OCI-LY3 (cell line): ENCODE data around the gene CASP14.
"Not testable (repeated sequence)": the region's sequence is repeated elsewhere in the genome, so short reads cannot be mapped to it uniquely, and the experiment has no call there.

Experiments
- H2AFZ ChIP-seq: fragments of 200-600, 300-600 bp; shearing (Covaris generic); 2 replicates; pipeline ENCODE4 v1.6.0; 2014; ENCODE audit warnings: antibody characterized with exemption, low read depth, low read length
- H3K27ac ChIP-seq: fragments of 200-600, 300-600 bp; sonication (generic); 2 replicates; pipeline ENCODE4 v1.5.1; 2014; ENCODE audit warnings: mild to moderate bottlenecking, low read length, moderate library complexity, mixed read lengths
- H3K27me3 ChIP-seq: fragments of 200-600, 300-600 bp; sonication (generic); 2 replicates; pipeline ENCODE4 v1.6.1; 2014; ENCODE audit warnings: low read depth, low read length, mixed read lengths
- H3K36me3 ChIP-seq: fragments of 200-600, 300-600 bp; sonication (generic); replicated peaks from 2 replicates; pipeline ENCODE3; 2014; ENCODE audit warnings: low read depth, low read length, mixed read lengths
- H3K4me1 ChIP-seq: fragments of 300-600, 200-600 bp; sonication (generic); 2 replicates; pipeline ENCODE4 v1.6.1; 2014; ENCODE audit warnings: low read length, mixed read lengths
- H3K4me2 ChIP-seq: fragments of 200-600, 300-600 bp; sonication (generic); 2 replicates; pipeline ENCODE4 v1.6.1; 2014; ENCODE audit warnings: low read length, mixed read lengths
- H3K4me3 ChIP-seq: fragments of 300-600, 200-600 bp; sonication (generic); 2 replicates; pipeline ENCODE4 v1.5.1; 2014; ENCODE audit warnings: antibody characterized with exemption, mild to moderate bottlenecking, low read length, moderate library complexity
- H3K79me2 ChIP-seq: fragments of 300-600, 200-600 bp; shearing (Covaris generic); 2 replicates; pipeline ENCODE4 v1.6.1; 2014; ENCODE audit warnings: mild to moderate bottlenecking, low read length, mixed read lengths
- H3K9ac ChIP-seq: fragments of 300-600, 200-600 bp; shearing (Covaris generic); 2 replicates; pipeline ENCODE4 v1.6.0; 2014; ENCODE audit warnings: mild to moderate bottlenecking, low read length, moderate library complexity
- H3K9me3 ChIP-seq: fragments of 200-600, 300-600 bp; shearing (Covaris generic); 2 replicates; pipeline ENCODE4 v1.6.1; 2014; ENCODE audit warnings: low read length, mixed read lengths; ENCODE audit not compliant: insufficient read depth
- H4K20me1 ChIP-seq: fragments of 200-600, 300-600 bp; sonication (generic); 2 replicates; pipeline ENCODE4 v1.6.1; 2016; ENCODE audit warnings: low read length, mixed read lengths; ENCODE audit not compliant: insufficient read depth
- EZH2phosphoT487 ChIP-seq: fragments of 200-600 bp; shearing (Covaris generic); IDR thresholded peaks from 2 replicates; pipeline ENCODE4 v1.6.1; 2018; ENCODE audit warnings: antibody characterized with exemption, mixed run types, low read depth
- TF ChIP-seq, protein P1 (sequence below): fragments of 200-600, 300-600 bp; sonication (generic); IDR thresholded peaks from 2 replicates; pipeline ENCODE4 v1.5.1; 2014; ENCODE audit warnings: antibody characterized with exemption, low read length, low read depth

The CASP14 gene

GRCh38 chr19:15091918-15092753, 42.9 kb downstream of the CASP14 start:
- H3K4me2 ChIP-seq = peak overlapping the region; percentile 74
- TF ChIP-seq, protein P1, sequence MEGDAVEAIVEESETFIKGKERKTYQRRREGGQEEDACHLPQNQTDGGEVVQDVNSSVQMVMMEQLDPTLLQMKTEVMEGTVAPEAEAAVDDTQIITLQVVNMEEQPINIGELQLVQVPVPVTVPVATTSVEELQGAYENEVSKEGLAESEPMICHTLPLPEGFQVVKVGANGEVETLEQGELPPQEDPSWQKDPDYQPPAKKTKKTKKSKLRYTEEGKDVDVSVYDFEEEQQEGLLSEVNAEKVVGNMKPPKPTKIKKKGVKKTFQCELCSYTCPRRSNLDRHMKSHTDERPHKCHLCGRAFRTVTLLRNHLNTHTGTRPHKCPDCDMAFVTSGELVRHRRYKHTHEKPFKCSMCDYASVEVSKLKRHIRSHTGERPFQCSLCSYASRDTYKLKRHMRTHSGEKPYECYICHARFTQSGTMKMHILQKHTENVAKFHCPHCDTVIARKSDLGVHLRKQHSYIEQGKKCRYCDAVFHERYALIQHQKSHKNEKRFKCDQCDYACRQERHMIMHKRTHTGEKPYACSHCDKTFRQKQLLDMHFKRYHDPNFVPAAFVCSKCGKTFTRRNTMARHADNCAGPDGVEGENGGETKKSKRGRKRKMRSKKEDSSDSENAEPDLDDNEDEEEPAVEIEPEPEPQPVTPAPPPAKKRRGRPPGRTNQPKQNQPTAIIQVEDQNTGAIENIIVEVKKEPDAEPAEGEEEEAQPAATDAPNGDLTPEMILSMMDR = peak; percentile 70
- TF ChIP-seq EZH2phosphoT487 = no peak
- H4K20me1 ChIP-seq = no peaks in the 10 kb centered on the region
- H2AFZ ChIP-seq = peak overlapping the region; percentile 95
- H3K27me3 ChIP-seq = peaks cover 16% of the 10 kb centered on the region; the same call in 1 of the 2 replicates
- H3K4me3 ChIP-seq = peak overlapping the region; percentile 58
- no peaks in the 10 kb centered on the region for H3K4me1 ChIP-seq
- H3K9ac ChIP-seq = no peak overlapping the region; the same call in 1 of the 2 replicates
- H3K27ac ChIP-seq = no peak overlapping the region
- no peaks in the 10 kb centered on the region for H3K36me3 ChIP-seq
- H3K79me2 ChIP-seq = no peaks in the 10 kb centered on the region
- H3K9me3 ChIP-seq = no peaks in the 10 kb centered on the region

DNA sequence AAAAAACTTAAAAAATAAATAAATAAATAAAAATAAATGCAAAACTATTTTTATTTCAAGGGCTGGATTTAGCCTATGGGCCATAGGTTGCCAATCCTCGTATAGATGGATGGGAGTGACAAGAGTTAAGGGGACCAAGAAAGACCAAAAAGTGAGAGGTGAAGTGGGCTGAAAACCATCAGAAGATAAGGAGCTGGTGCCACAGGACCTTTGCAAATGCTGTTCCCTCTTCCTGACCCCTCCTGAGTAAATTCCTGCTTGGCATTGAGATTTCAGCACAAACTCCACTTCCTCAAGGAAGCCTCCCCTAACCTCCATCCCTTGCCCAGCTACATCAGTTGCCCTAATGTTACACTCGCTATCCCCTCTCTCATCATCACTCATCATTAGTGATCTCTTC, 43.7 kb downstream of the CASP14 start:
- Histone ChIP-seq H2AFZ (no peak overlapping the region), H3K27ac (no peak overlapping the region), H3K9me3 (no peaks in the 10 kb centered on the region), H3K36me3 (no peaks in the 10 kb centered on the region), H3K9ac (no peak overlapping the region), H3K4me2 (no peak overlapping the region), H3K4me1 (no peaks in the 10 kb centered on the region), H3K4me3 (no peak overlapping the region), H3K79me2 (no peaks in the 10 kb centered on the region), H3K27me3 (peaks cover 7% of the 10 kb centered on the region; the same call in 1 of the 2 replicates), H4K20me1 (no peaks in the 10 kb centered on the region)
- TF ChIP-seq, protein P1 = no peak
- TF ChIP-seq EZH2phosphoT487 = no peak

- H3K79me2 ChIP-seq = no peaks in the 10 kb centered on the region
- no peaks in the 10 kb centered on the region for H3K4me1 ChIP-seq
- no peak overlapping the region for H3K4me3 ChIP-seq
- no peaks in the 10 kb centered on the region for H4K20me1 ChIP-seq
- no peak overlapping the region for H3K4me2 ChIP-seq
- H3K36me3 ChIP-seq = no peaks in the 10 kb centered on the region
- peaks cover 6% of the 10 kb centered on the region; the same call in 1 of the 2 replicates for H3K27me3 ChIP-seq
- H3K27ac ChIP-seq = no peak overlapping the region
- no peak overlapping the region for H3K9ac ChIP-seq
- H2AFZ ChIP-seq = no peak overlapping the region
- H3K9me3 ChIP-seq = no peaks in the 10 kb centered on the region
- TF ChIP-seq, protein P1 = no peak
- TF ChIP-seq EZH2phosphoT487 = no peak
These were observed 46.9 kb downstream of the CASP14 start for GRCh38 chr19:15096223-15096622.

GRCh38 chr19:15097980-15098379, 48.7 kb downstream of the CASP14 start:
- not testable (repeated sequence) for H3K9ac ChIP-seq, H3K79me2 ChIP-seq, H4K20me1 ChIP-seq, H3K27ac ChIP-seq, H3K9me3 ChIP-seq, H3K27me3 ChIP-seq, H3K36me3 ChIP-seq, H3K4me2 ChIP-seq, H3K4me1 ChIP-seq, H2AFZ ChIP-seq, H3K4me3 ChIP-seq
